Body of pancreas (tissue), 4 donors: ENCODE measurements around the gene RASEF. TPM values are rescaled to one million over a fixed set of nuclear protein-coding genes. Genes with fewer than 3 reads are reported as not detected.

Source experiments
- ATAC-seq: fragments of 150-250 bp; one replicate; pipeline ENCODE4 v1.9.1; 2016
- DNase-seq, 4 donors: peaks; one replicate each; pipeline ENCODE4 v3.0.0-alpha.2; 2019
- H3K27ac ChIP-seq, 4 donors: fragments of 200-600 bp; sonication (generic); 1 replicate in 3 of 4; 2 replicates in 1 of 4; pipeline versions ENCODE4 v1.5.1 to v1.6.1; 2016 to 2019; ENCODE audit warnings: mild to moderate bottlenecking in 1 of 4, mixed read lengths in 1 of 4, moderate library complexity in 1 of 4
- H3K27me3 ChIP-seq, 2 donors: fragments of 200-600 bp; sonication (generic); one replicate each; pipeline ENCODE4 v1.6.0; 2016; ENCODE audit warnings: mild to moderate bottlenecking in 1 of 2
- H3K36me3 ChIP-seq, 2 donors: fragments of 200-600 bp; sonication (generic); replicated peaks in 1 of 2; 2 replicates each; pipeline ENCODE4 v1.5.1; 2016; ENCODE audit warnings: low read depth in 2 of 2; ENCODE audit not compliant: insufficient read depth in 1 of 2
- H3K4me1 ChIP-seq: fragments of 200-600 bp; sonication (generic); one replicate; pipeline ENCODE4 v1.6.0; 2016
- H3K4me3 ChIP-seq, 2 donors: fragments of 200-600 bp; sonication (generic); 1 replicate in 1 of 2; 2 replicates in 1 of 2; pipeline ENCODE4 v1.5.1; 2016 to 2019
- H3K9me3 ChIP-seq, 3 donors: fragments of 200-600 bp; sonication (generic); 1 replicate in 2 of 3; 2 replicates in 1 of 3; pipeline ENCODE4 v1.5.1; 2016
- CTCF ChIP-seq, 7 experiments: fragments of 450-650 bp in 4 of 7; fragments of 200-600 bp in 3 of 7; sonication (generic) in 3 of 7; IDR thresholded peaks; one replicate each; pipeline ENCODE4 v1.5.1; 2016 to 2019; ENCODE audit warnings: antibody characterized with exemption in 7 of 7
- POLR2A ChIP-seq, 3 donors: fragments of 450-650 bp; IDR thresholded peaks; one replicate each; pipeline ENCODE4 v1.6.1; 2016; ENCODE audit warnings: antibody characterized with exemption in 3 of 3, mild to moderate bottlenecking in 2 of 3
- WGBS, 2 donors: methylation state at CpG; one replicate each; pipeline ENCODE4 v1.1.5; 2017; 5-methylcytosine and 5-hydroxymethylcytosine counted together
- intact Hi-C: fragments of 100-400 bp; cut with DNase I; formaldehyde crosslinking; loops from one replicate; pipeline ENCODE4 v1.15.1; 2023
- total RNA-seq, 2 donors: library from RNA; depleted of rRNA; stranded (reverse); fragments of >200 nt; gene quantifications; one replicate each; pipeline ENCODE4 v1.1.0, GENCODE V29; 2016

Gene RASEF
- total RNA-seq, 2 donors from 2014 or later: 49.5 to 59.7 TPM

- Histone ChIP-seq H3K27ac (no peak overlapping the region), H3K4me3 (no peak overlapping the region), H3K36me3 (peaks cover 0 to 1% of the 10 kb centered on the region in 2 donors), H3K4me1 (peaks cover 37% of the 10 kb centered on the region), H3K9me3 (no peaks in the 10 kb centered on the region), H3K27me3 (no peaks in the 10 kb centered on the region)
- WGBS, 2 donors: 70 to 81% methylated on average over 2 of the region's 2 CpGs
- TF ChIP-seq CTCF (IDR thresholded peaks at IDR 0.05) (no peak), POLR2A (IDR thresholded peaks at IDR 0.05) (no peak)
- intact Hi-C loops: no loop called here
- no peak for ATAC-seq
- no peak for DNase-seq
Observed at GRCh38 chr9:83036043-83036442, 26.9 kb downstream of the RASEF start.

GRCh38 chr9:83035143-83035542, 27.8 kb downstream of the RASEF start:
- Histone ChIP-seq H3K27ac (no peak overlapping the region), H3K36me3 (peaks cover 0 to 1% of the 10 kb centered on the region in 2 donors), H3K4me3 (no peak overlapping the region), H3K4me1 (peaks cover 37% of the 10 kb centered on the region), H3K27me3 (no peaks in the 10 kb centered on the region), H3K9me3 (no peaks in the 10 kb centered on the region)
- 80 to 95% methylated on average over 2 of the region's 2 CpGs for WGBS, 2 donors
- DNase-seq: no peak
- no peak for TF ChIP-seq CTCF (IDR thresholded peaks at IDR 0.05)
- TF ChIP-seq POLR2A (IDR thresholded peaks at IDR 0.05): no peak
- intact Hi-C loops: no loop called here
- no peak for ATAC-seq

GRCh38 chr9:83034587-83034986, 28.4 kb downstream of the RASEF start:
- no peak for DNase-seq
- no peak for ATAC-seq
- Histone ChIP-seq H3K36me3 (peaks cover 0 to 1% of the 10 kb centered on the region in 2 donors), H3K4me3 (no peak overlapping the region), H3K27ac (no peak overlapping the region), H3K4me1 (peaks cover 39% of the 10 kb centered on the region), H3K27me3 (no peaks in the 10 kb centered on the region), H3K9me3 (no peaks in the 10 kb centered on the region)
- intact Hi-C loops: no loop called here
- 91% methylated on average over 1 of the region's 1 CpG for WGBS, 2 donors
- TF ChIP-seq POLR2A (IDR thresholded peaks at IDR 0.05) (no peak), CTCF (IDR thresholded peaks at IDR 0.05) (no peak)

- 65 to 70% methylated on average over 1 of the region's 1 CpG for WGBS, 2 donors
Observed at GRCh38 chr9:83034026-83034425, 28.9 kb downstream of the RASEF start.

More at GRCh38 chr9:83034026-83034425, 28.9 kb downstream of the RASEF start:
- ATAC-seq (no peak), DNase-seq (no peak)
- peaks cover 45% of the 10 kb centered on the region for H3K4me1 ChIP-seq
- H3K27ac ChIP-seq: no peak overlapping the region
- peaks cover 0 to 1% of the 10 kb centered on the region in 2 donors for H3K36me3 ChIP-seq
- intact Hi-C loops: no loop called here
- TF ChIP-seq CTCF (IDR thresholded peaks at IDR 0.05): no peak
- TF ChIP-seq POLR2A (IDR thresholded peaks at IDR 0.05): no peak
- H3K27me3 ChIP-seq: no peaks in the 10 kb centered on the region
- H3K4me3 ChIP-seq: no peak overlapping the region
- H3K9me3 ChIP-seq: no peaks in the 10 kb centered on the region
